H1 (cell line): ENCODE results near the gene LAMB3. TPM values are rescaled to one million over a fixed set of nuclear protein-coding genes. Genes with fewer than 3 reads are reported as not detected.

Experiments
- polyA plus RNA-seq, 7 experiments: library from polyadenylated mRNA; depleted of rRNA in 3 of 7; stranded (reverse) in 5 of 7; unstranded in 2 of 7; fragments of >200 nt in 5 of 7; fragments of 200-250 nt in 2 of 7; gene quantifications; 1 replicate in 5 of 7; 2 replicates in 1 of 7; 4 replicates in 1 of 7; pipeline versions ENCODE4 v1.2.1 to v1.2.3, GENCODE V29; 2011 to 2013; ENCODE audit warnings: missing spikeins in 2 of 7, mixed read lengths in 2 of 7
- total RNA-seq: library from RNA; stranded (reverse); fragmentation: NEBNext Ultra II Directional; extraction: Animal tissue kit (Norgen Biotek cat#: 25700); gene quantifications from 2 replicates; pipeline ENCODE4 v1.2.1, GENCODE V29; 2021
- TF ChIP-seq, protein P1 (sequence below): fragments of 300-600 bp; sonication (generic); IDR thresholded peaks from 2 replicates; pipeline ENCODE4 v1.7.1; 2012; ENCODE audit warnings: low read length, moderate library complexity, mild to moderate bottlenecking, inconsistent platforms; ENCODE audit not compliant: insufficient replicate concordance

The LAMB3 gene
- total and polyA plus RNA-seq, 2 of the 8 experiments (the other 6 are each of a cell fraction or from before 2014, with no cell fraction given), result 0.45 to 0.50 TPM

DNA sequence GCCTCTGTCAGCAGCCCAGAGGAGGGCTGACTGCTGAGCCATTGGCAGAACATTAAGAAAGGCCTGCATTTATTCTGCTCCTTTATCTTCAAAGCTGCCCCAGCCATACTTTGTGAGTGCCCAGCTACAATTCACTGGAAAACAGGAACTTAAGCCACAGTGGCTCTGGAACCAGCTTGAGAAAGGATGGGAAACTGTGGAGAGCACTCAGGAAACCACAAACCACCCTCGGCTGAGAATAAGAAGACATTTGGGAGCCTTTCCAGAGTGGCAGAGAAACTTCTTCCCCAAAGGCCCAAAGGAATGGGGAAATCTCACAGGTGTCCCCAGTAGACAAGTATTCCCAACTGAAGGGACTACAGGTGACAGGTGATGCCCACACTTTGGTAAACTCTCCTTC, 1.8 kb downstream of the LAMB3 start (continued):
- TF ChIP-seq, protein P1, sequence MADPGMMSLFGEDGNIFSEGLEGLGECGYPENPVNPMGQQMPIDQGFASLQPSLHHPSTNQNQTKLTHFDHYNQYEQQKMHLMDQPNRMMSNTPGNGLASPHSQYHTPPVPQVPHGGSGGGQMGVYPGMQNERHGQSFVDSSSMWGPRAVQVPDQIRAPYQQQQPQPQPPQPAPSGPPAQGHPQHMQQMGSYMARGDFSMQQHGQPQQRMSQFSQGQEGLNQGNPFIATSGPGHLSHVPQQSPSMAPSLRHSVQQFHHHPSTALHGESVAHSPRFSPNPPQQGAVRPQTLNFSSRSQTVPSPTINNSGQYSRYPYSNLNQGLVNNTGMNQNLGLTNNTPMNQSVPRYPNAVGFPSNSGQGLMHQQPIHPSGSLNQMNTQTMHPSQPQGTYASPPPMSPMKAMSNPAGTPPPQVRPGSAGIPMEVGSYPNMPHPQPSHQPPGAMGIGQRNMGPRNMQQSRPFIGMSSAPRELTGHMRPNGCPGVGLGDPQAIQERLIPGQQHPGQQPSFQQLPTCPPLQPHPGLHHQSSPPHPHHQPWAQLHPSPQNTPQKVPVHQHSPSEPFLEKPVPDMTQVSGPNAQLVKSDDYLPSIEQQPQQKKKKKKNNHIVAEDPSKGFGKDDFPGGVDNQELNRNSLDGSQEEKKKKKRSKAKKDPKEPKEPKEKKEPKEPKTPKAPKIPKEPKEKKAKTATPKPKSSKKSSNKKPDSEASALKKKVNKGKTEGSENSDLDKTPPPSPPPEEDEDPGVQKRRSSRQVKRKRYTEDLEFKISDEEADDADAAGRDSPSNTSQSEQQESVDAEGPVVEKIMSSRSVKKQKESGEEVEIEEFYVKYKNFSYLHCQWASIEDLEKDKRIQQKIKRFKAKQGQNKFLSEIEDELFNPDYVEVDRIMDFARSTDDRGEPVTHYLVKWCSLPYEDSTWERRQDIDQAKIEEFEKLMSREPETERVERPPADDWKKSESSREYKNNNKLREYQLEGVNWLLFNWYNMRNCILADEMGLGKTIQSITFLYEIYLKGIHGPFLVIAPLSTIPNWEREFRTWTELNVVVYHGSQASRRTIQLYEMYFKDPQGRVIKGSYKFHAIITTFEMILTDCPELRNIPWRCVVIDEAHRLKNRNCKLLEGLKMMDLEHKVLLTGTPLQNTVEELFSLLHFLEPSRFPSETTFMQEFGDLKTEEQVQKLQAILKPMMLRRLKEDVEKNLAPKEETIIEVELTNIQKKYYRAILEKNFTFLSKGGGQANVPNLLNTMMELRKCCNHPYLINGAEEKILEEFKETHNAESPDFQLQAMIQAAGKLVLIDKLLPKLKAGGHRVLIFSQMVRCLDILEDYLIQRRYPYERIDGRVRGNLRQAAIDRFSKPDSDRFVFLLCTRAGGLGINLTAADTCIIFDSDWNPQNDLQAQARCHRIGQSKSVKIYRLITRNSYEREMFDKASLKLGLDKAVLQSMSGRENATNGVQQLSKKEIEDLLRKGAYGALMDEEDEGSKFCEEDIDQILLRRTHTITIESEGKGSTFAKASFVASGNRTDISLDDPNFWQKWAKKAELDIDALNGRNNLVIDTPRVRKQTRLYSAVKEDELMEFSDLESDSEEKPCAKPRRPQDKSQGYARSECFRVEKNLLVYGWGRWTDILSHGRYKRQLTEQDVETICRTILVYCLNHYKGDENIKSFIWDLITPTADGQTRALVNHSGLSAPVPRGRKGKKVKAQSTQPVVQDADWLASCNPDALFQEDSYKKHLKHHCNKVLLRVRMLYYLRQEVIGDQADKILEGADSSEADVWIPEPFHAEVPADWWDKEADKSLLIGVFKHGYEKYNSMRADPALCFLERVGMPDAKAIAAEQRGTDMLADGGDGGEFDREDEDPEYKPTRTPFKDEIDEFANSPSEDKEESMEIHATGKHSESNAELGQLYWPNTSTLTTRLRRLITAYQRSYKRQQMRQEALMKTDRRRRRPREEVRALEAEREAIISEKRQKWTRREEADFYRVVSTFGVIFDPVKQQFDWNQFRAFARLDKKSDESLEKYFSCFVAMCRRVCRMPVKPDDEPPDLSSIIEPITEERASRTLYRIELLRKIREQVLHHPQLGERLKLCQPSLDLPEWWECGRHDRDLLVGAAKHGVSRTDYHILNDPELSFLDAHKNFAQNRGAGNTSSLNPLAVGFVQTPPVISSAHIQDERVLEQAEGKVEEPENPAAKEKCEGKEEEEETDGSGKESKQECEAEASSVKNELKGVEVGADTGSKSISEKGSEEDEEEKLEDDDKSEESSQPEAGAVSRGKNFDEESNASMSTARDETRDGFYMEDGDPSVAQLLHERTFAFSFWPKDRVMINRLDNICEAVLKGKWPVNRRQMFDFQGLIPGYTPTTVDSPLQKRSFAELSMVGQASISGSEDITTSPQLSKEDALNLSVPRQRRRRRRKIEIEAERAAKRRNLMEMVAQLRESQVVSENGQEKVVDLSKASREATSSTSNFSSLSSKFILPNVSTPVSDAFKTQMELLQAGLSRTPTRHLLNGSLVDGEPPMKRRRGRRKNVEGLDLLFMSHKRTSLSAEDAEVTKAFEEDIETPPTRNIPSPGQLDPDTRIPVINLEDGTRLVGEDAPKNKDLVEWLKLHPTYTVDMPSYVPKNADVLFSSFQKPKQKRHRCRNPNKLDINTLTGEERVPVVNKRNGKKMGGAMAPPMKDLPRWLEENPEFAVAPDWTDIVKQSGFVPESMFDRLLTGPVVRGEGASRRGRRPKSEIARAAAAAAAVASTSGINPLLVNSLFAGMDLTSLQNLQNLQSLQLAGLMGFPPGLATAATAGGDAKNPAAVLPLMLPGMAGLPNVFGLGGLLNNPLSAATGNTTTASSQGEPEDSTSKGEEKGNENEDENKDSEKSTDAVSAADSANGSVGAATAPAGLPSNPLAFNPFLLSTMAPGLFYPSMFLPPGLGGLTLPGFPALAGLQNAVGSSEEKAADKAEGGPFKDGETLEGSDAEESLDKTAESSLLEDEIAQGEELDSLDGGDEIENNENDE, result no peak
